ENCODE measurements around the gene PDE4D. TPM values are rescaled to one million over a fixed set of nuclear protein-coding genes. Genes with fewer than 3 reads are reported as not detected.

Gene PDE4D
- total RNA-seq, 1 experiment from 2014 or later: 2.1 TPM

DNA sequence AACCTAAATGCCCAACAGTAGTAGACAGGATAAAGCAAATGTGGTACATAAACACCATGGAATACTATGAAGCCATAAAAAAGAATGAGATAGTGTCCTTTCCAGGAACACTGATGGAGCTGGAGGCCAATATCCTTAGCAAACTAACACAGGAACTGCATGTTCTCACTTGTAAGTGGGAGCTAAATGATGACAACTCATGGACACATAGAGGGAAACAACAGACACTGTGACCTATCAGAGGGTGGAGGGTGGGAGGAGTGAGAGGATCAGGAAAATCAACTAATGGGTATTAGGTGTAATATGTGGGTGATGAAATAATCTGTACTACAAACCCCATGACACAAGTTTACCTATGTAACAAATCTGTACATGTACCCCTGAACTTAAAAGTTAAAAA, 805.0 kb downstream of the PDE4D start:
- no peak overlapping the region for H2BK5ac ChIP-seq (ENCODE audit: insufficient read length, low read length)
- H3T11ph ChIP-seq (ENCODE audit: low read length): no peak overlapping the region
- H2BK20ac ChIP-seq (ENCODE audit: low read depth, low read length, poor library complexity, severe bottlenecking): no peak overlapping the region
- no peaks in the 10 kb centered on the region for H3K27me3 ChIP-seq (ENCODE audit: insufficient read depth, low read length)
- Mint-ChIP-seq H3K27me3 (ENCODE audit: low read depth) (no peaks in the 10 kb centered on the region; the same call in 1 of the 2 replicates), H3K36me3 (ENCODE audit: insufficient read depth in 1 of 3, low read depth in 3 of 3) (no peaks in the 10 kb centered on the region), H3K9me3 (no peaks in the 10 kb centered on the region), H3K4me3 (no peak overlapping the region), H3K4me1 (peaks cover 0 to 3% of the 10 kb centered on the region in 2 experiments; a peak in 1 of 4 replicates), H3K27ac (no peak overlapping the region)
- no peak overlapping the region for H3K9ac ChIP-seq (ENCODE audit: extremely low read depth, insufficient read length, low read length)
- H3K79me1 ChIP-seq (ENCODE audit: insufficient read depth, low read depth, low read length, poor library complexity, severe bottlenecking): no peaks in the 10 kb centered on the region
- H2AK5ac ChIP-seq (ENCODE audit: insufficient read length, low read length): no peak overlapping the region
- H2BK120ac ChIP-seq (ENCODE audit: low read depth, low read length, poor library complexity, severe bottlenecking): no peak overlapping the region
- H3K79me2 ChIP-seq (ENCODE audit: insufficient read depth, low read length): no peaks in the 10 kb centered on the region
- no peak overlapping the region for H3K18ac ChIP-seq (ENCODE audit: insufficient read length, low read depth, low read length)
- no peak for DNase-seq
- no peak overlapping the region for H2AFZ ChIP-seq (ENCODE audit: low read length)
- no peak overlapping the region for H2BK15ac ChIP-seq (ENCODE audit: low read depth, low read length)
- H4K5ac ChIP-seq (ENCODE audit: insufficient read length, low read depth, low read length): no peak overlapping the region
- no peaks in the 10 kb centered on the region for H3K4me1 ChIP-seq (ENCODE audit: insufficient read depth, low read length)
- H4K20me1 ChIP-seq (ENCODE audit: control insufficient read depth, insufficient read depth, insufficient read length): no peaks in the 10 kb centered on the region
- H2BK12ac ChIP-seq (ENCODE audit: insufficient read length, low read depth, low read length): no peak overlapping the region
- H3K56ac ChIP-seq (ENCODE audit: insufficient read length, low read depth, low read length): no peak overlapping the region
- H3K9me3 ChIP-seq (ENCODE audit: control insufficient read depth, low read depth, low read length): no peaks in the 10 kb centered on the region
- no peak overlapping the region for H3K14ac ChIP-seq (ENCODE audit: insufficient read depth, low read length)
- H4K91ac ChIP-seq (ENCODE audit: insufficient read length, low read depth, low read length): no peak overlapping the region
- H3K27ac ChIP-seq (ENCODE audit: insufficient read length, low read depth, low read length): no peak overlapping the region
- H3K4ac ChIP-seq (ENCODE audit: low read depth, low read length): no peak overlapping the region
- H3K23ac ChIP-seq (ENCODE audit: insufficient read length, low read depth, low read length): no peak overlapping the region
- TF ChIP-seq, protein P1, sequence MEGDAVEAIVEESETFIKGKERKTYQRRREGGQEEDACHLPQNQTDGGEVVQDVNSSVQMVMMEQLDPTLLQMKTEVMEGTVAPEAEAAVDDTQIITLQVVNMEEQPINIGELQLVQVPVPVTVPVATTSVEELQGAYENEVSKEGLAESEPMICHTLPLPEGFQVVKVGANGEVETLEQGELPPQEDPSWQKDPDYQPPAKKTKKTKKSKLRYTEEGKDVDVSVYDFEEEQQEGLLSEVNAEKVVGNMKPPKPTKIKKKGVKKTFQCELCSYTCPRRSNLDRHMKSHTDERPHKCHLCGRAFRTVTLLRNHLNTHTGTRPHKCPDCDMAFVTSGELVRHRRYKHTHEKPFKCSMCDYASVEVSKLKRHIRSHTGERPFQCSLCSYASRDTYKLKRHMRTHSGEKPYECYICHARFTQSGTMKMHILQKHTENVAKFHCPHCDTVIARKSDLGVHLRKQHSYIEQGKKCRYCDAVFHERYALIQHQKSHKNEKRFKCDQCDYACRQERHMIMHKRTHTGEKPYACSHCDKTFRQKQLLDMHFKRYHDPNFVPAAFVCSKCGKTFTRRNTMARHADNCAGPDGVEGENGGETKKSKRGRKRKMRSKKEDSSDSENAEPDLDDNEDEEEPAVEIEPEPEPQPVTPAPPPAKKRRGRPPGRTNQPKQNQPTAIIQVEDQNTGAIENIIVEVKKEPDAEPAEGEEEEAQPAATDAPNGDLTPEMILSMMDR (conservative IDR thresholded peaks at IDR 0.05): no peak
- no peaks in the 10 kb centered on the region for H3K23me2 ChIP-seq (ENCODE audit: insufficient read length, low read depth, low read length, poor library complexity, severe bottlenecking)
- H4K8ac ChIP-seq (replicated peaks; ENCODE audit: insufficient read length, low read depth, low read length): no peak overlapping the region
- no peak overlapping the region for H3K4me2 ChIP-seq (ENCODE audit: insufficient read depth, insufficient read length, low read length)
